Measurements from ENCODE around the gene GPR148. TPM values are rescaled to one million over a fixed set of nuclear protein-coding genes. Genes with fewer than 3 reads are reported as not detected.
A peak's percentile ranks its signal among the peaks of the same experiment; 100 is the strongest.
"Not testable (repeated sequence)": the region's sequence is repeated elsewhere in the genome, so short reads cannot be mapped to it uniquely, and the experiment has no call there.

Gene GPR148, protein sequence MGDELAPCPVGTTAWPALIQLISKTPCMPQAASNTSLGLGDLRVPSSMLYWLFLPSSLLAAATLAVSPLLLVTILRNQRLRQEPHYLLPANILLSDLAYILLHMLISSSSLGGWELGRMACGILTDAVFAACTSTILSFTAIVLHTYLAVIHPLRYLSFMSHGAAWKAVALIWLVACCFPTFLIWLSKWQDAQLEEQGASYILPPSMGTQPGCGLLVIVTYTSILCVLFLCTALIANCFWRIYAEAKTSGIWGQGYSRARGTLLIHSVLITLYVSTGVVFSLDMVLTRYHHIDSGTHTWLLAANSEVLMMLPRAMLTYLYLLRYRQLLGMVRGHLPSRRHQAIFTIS
- total RNA-seq: not detected

- DNase-seq (ENCODE audit: low spot score in 2 of 2): no peak
- no peak for FAIRE-seq
Observed at GRCh38 chr2:130728549-130729316, at the start of gene GPR148. TSS of gene GPR148 (plus strand) at chr2:130729070. CDS start at chr2:130729152, 82 bp downstream.

DNA sequence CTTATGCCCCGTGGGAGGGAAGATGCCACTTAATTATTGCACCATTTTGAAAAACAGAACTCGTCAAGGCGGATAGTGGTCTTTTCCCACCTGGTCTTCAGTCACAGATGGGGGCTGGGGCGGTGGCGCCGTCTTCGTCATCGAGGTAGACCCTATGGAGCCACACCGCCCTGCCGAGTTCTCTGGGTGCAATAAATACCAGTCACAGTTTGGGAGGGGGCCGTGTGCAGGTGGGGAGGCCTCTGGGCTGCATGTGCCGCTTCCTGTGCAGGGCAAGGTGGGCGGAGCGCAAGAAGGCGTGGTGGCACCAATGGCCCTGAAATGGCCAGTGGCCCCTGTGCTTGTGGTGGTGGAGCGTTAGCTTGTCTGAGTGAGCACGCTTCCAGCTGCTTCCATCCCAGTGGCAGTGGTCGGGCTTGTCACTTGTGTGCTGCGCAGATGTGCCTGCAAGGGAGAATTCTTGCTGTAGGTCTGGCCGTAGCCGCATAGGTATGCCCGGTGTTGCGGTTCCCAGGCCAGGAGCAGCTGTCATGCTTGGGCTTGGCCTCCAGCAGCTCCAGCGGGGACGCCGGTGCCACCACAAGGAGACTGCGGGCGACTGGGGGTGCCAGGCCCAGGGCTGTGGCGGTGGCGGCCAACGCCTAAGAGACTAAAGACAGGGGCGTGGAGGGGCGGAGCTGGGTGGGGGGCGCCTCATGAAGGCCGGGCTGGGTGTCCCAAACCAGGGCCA is 36.7 kb upstream of the GPR148 start:
- not testable (repeated sequence) for FAIRE-seq; DNase-seq (ENCODE audit: low spot score in 2 of 2)

GRCh38 chr2:130693474-130693873 is 35.4 kb upstream of the GPR148 start:
- not testable (repeated sequence) for FAIRE-seq
- DNase-seq (ENCODE audit: low spot score in 2 of 2): peak in 1 of 2 donors; percentile 32

DNA sequence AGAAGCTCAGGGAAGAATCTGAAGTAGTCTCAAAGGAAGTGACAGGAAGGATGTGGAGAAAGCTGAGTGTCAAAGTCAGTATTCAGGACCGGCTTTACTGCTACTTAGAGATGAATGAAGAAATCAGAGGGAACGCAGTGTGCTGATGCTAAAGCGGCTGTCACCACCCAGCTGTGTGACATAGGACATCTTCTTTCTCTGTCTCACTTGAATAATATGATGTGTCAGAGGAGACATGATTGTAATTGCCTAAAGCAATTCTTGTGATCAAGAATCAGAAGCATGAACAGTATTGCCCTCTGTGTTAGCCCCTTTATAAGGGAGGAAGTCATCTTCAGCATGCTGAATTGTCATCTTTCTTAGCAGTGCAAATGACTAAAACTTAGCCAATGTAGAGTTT is 25.6 kb upstream of the GPR148 start:
- not testable (repeated sequence) for DNase-seq (ENCODE audit: low spot score in 2 of 2); FAIRE-seq

DNA sequence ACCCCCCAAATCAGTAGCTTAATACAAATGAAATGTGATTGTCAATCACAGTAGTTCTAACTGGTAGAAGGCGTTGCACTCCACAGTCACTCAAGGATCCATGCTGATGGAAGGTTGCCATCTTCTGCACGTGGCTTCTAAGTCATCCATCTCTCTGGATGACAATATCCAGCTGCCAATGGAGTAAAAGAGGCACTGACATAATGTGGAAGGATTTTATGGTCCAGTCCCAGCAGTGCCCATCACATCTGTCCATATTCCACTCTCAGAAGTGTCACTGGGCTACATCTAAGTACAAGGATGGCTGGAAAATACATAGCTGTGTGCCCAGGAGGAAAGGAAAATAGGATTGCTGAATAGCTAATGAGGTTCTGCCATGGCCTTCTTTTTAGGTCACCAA is 14.1 kb upstream of the GPR148 start:
- not testable (repeated sequence) for DNase-seq (ENCODE audit: low spot score in 2 of 2); FAIRE-seq

- FAIRE-seq: no peak
- DNase-seq (ENCODE audit: low spot score in 2 of 2): no peak
Observed at GRCh38 chr2:130720036-130720435, 8.8 kb upstream of the GPR148 start.

DNA sequence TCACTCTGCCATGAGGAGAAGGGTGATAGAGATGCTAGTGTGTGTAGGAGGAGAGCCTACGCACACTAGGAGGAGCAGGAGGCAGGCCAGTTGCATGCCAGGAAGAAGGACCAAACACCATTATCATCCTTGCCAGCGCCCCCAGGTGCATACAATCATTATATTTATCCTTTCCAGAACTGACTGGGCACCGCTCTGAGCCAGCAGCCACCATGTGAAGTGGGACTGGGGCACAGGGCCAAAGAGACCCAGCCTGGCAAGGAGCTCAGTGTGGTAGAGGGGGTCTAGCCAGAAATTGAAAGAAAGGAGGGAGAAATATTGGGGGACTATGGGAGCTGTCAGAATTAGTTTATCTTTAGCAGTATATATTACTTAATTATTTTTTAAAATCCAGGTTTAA is 8.3 kb upstream of the GPR148 start:
- DNase-seq (ENCODE audit: low spot score in 2 of 2) (no peak), FAIRE-seq (no peak)

DNA sequence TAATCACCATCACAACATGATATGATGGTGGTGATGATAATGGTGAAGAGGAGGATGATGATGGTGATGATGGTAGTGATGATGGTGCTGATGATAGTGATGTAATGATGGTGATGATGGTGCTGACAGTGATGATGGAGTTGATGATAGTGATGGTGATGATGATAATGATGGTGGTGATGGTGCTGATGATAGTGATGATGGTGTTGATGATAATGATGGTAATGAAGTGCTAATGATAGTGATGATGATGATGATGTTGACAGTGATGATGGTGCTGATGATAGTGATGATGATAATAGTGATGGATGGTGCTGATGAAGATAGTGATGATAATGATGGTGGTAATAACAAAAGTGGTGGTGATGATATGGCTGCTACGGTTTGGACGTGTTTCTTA is 4.4 kb upstream of the GPR148 start:
- DNase-seq (ENCODE audit: low spot score in 2 of 2): no peak
- FAIRE-seq: no peak

DNA sequence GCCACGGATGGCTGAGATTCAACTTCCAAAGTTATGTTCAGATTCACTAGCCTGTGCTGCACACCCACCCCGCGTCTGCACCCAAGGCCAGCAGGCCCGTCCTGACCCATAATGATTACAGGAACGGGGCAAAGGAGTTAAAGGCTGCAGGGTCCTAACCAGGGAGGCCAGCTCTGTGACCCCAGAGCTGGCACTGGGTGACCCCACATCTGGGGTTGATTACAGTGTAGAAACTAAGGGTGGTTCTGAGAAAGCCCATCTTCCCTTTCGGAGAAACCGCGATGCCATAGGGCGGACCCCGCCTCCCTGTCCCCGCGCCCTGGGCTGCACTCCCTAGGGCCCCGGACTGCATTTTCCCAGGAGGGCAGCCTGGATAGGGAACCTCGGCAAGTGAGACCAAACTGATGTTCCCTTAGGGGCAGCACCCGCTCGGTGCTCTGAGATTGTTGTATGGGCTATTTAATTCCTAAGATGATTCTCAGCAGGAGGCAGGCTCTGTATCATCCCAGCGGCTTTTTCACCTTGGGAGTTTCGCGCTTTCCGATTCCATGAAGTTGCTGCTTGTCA is 2.2 kb upstream of the GPR148 start:
- DNase-seq (ENCODE audit: low spot score in 2 of 2) (no peak), FAIRE-seq (no peak)

DNA sequence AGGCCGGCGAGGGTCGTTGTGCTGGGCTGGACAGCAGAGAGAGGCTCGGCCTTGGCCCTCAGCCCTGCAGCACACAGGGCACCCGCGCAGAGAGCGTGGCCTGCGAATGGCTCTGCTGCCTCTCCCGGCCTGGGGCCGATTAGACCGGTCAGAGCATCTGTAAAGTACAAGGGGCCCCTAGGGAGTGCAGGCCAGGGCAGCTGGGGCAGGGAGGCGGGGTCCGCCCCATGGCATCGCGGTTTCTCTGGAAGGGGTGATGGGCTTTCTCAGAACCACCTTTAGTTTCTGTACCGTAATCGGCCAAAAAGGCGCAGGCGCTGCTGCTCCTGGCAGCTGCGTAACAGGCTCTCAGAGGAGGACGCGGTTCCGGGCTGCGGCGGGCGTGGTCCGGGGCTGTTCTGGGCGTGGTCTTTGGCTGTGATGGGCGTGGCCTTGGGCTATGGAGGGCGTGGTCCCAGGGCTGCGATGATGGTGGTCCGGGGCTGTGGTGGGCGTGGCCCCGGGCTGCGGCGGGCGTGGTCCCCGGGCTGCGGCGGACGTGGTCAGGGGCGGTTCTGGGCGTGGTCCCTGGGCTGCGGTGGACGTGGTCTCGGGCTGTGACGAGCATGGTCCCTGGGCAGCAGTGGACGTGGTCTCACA is 1.5 kb upstream of the GPR148 start:
- DNase-seq (ENCODE audit: low spot score in 2 of 2) (peak; percentile 29 to 54), FAIRE-seq (no peak)

DNA sequence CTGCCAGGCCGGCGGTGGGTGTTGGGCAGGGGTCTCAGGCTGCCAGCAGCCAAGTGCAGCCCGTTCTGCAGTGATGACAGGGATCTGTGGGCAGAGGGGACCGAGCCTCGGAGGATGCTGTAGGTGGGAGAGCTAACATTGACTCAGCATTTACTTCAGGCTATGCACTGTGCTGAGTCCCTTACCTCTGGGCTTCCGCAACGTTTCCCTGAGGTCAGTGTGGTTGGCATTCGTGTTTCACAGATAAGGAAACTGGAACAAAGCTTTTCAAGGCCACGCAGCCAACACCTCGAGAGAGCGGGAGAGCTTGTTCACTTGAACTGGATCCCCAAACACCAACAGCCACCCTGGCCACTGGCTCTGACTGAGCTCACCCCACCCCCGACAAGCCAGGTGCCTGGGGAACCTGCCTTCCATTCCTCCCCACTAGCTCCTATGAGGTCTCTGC is 839 bp upstream of the GPR148 start:
- DNase-seq (ENCODE audit: low spot score in 2 of 2) (no peak), FAIRE-seq (no peak)

GRCh38 chr2:130729322-130730299 is 741 bp downstream of the GPR148 start:
- no peak for FAIRE-seq
- no peak for DNase-seq (ENCODE audit: low spot score in 2 of 2)

DNA sequence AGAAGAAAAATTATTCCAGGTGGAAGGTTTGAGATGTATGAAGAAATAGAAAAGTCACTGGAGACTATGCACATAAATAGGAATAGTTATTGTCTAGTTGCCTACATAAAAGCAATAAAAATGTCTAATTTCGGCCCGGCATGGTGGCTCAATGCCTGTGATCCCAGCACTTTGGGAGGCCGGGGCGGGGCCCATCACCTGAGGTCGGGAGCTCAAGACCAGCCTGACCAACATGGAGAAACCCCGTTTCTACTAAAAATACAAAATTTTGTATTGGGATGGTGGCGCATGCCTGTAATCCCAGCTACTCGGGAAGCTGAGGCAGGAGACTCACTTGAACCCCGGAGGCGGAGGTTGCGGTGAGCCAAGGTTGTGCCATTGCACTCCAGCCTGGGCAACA is 3.4 kb downstream of the GPR148 start:
- not testable (repeated sequence) for DNase-seq (ENCODE audit: low spot score in 2 of 2); FAIRE-seq

DNA sequence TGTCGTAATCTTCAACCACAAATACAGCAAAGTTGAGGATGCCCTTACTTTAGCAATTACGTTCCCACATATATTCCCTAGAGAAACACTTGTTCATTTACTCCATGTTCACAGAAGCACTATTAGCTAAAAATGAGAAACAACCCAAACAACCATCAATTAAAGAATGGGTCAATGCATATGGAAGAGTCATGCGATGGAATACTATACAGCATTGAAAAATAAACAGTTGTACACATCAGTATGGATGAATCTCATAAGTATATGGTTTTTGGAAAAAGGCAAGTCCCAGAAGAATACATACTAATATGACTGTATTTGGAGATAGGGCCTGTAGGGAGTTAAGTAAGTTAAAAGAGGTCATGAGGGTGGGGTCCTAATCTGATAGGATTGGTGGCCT is 6.3 kb downstream of the GPR148 start:
- DNase-seq (ENCODE audit: low spot score in 2 of 2) (no peak), FAIRE-seq (no peak)

GRCh38 chr2:130736487-130736886 is 7.6 kb downstream of the GPR148 start:
- FAIRE-seq (no peak), DNase-seq (ENCODE audit: low spot score in 2 of 2) (no peak)

- FAIRE-seq (no peak), DNase-seq (ENCODE audit: low spot score in 2 of 2) (no peak)
Observed at GRCh38 chr2:130737592-130737991, 8.7 kb downstream of the GPR148 start.

DNA sequence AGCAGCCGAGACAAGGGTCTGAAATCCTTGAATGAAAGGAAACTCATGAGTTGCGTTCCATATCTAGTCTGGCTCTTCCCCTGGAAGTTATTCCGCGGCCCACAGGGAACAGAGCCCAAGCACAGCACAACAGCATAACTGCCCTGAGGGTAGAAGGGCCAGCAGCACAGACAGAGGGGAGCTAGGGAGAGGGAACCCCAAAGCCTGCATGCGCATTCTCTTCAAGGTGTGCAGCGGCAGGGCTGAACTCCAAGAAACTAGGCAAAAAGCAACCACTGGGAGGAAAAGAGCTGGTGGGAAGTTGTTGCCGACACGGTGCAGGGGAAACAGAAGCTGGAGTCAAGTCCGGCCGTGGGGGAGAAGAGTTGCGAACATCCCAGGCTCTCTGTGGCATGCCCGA is 11.8 kb downstream of the GPR148 start:
- FAIRE-seq: no peak
- DNase-seq (ENCODE audit: low spot score in 2 of 2): no peak

GRCh38 chr2:130743278-130743677 is 14.4 kb downstream of the GPR148 start:
- no peak for DNase-seq (ENCODE audit: low spot score in 2 of 2)
- FAIRE-seq: no peak
